Vagina (tissue), 2 donors: ENCODE results near the gene DRD3. TPM values are rescaled to one million over a fixed set of nuclear protein-coding genes. Genes with fewer than 3 reads are reported as not detected.

Source experiments
- DNase-seq, 2 donors: peaks; one replicate each; pipeline ENCODE4 v3.0.0-alpha.2; 2017; ENCODE audit errors: extremely low spot score in 2 of 2
- H3K27ac ChIP-seq: fragments of 200-600 bp; sonication (generic); one replicate; pipeline ENCODE4 v1.5.1; 2019
- H3K27me3 ChIP-seq: fragments of 200-600 bp; sonication (generic); one replicate; pipeline ENCODE4 v1.5.1; 2019
- H3K36me3 ChIP-seq, 2 donors: fragments of 200-600 bp; sonication (generic); one replicate each; pipeline ENCODE4 v1.5.1; 2017 to 2019
- H3K4me1 ChIP-seq: fragments of 200-600 bp; sonication (generic); one replicate; pipeline ENCODE4 v1.5.1; 2019
- H3K4me3 ChIP-seq, 2 donors: fragments of 200-600 bp; sonication (generic); 1 replicate in 1 of 2; 2 replicates in 1 of 2; pipeline ENCODE4 v1.5.1; 2016 to 2019
- H3K9me3 ChIP-seq: fragments of 200-600 bp; sonication (generic); one replicate; pipeline ENCODE4 v1.5.1; 2019
- CTCF ChIP-seq, 3 experiments: fragments of 450-650 bp in 2 of 3; fragments of 200-600 bp in 1 of 3; sonication (generic) in 1 of 3; IDR thresholded peaks; one replicate each; pipeline ENCODE4 v1.5.1; 2017 to 2019; ENCODE audit warnings: antibody characterized with exemption in 3 of 3, mild to moderate bottlenecking in 2 of 3, moderate library complexity in 2 of 3
- POLR2A ChIP-seq, 2 donors: fragments of 450-650 bp; IDR thresholded peaks; one replicate each; pipeline ENCODE4 v1.6.1; 2017; ENCODE audit warnings: antibody characterized with exemption in 2 of 2, mild to moderate bottlenecking in 2 of 2, moderate library complexity in 2 of 2
- POLR2AphosphoS5 ChIP-seq, 2 donors: sonication (generic); formaldehyde crosslinking; IDR thresholded peaks; one replicate each; pipeline ENCODE4 v1.9.0; 2017; ENCODE audit warnings: antibody characterized with exemption in 2 of 2, mild to moderate bottlenecking in 2 of 2, low read depth in 1 of 2; ENCODE audit not compliant: insufficient read depth in 1 of 2
- intact Hi-C: fragments of 100-400 bp; cut with DNase I; formaldehyde crosslinking; loops from one replicate; pipeline ENCODE4 v1.15.1; 2023
- total RNA-seq: library from RNA; depleted of rRNA; stranded (reverse); fragments of >200 nt; gene quantifications from one replicate; pipeline ENCODE4 v1.2.3, GENCODE V29; 2016

Gene DRD3
- total RNA-seq, 1 donor from 2014 or later = not detected

GRCh38 chr3:114171677-114172076 lies 7.2 kb downstream of the DRD3 start:
- Histone ChIP-seq H3K9me3 (no peaks in the 10 kb centered on the region), H3K27ac (no peak overlapping the region), H3K36me3 (no peaks in the 10 kb centered on the region), H3K4me1 (no peaks in the 10 kb centered on the region), H3K4me3 (no peak overlapping the region), H3K27me3 (no peaks in the 10 kb centered on the region)
- intact Hi-C loops = no loop called here
- TF ChIP-seq POLR2AphosphoS5 (IDR thresholded peaks at IDR 0.05; ENCODE audit: insufficient read depth in 1 of 2, low read depth in 1 of 2) = no peak
- DNase-seq = no peak

GRCh38 chr3:114168150-114168549 lies 10.7 kb downstream of the DRD3 start:
- intact Hi-C loops = no loop called here
- DNase-seq = no peak
- H3K27me3 ChIP-seq = no peaks in the 10 kb centered on the region
- H3K9me3 ChIP-seq = no peaks in the 10 kb centered on the region
- H3K27ac ChIP-seq = no peak overlapping the region
- TF ChIP-seq CTCF (IDR thresholded peaks at IDR 0.05) (no peak), POLR2AphosphoS5 (IDR thresholded peaks at IDR 0.05; ENCODE audit: insufficient read depth in 1 of 2, low read depth in 1 of 2) (no peak), POLR2A (IDR thresholded peaks at IDR 0.05) (no peak)
- no peaks in the 10 kb centered on the region for H3K36me3 ChIP-seq
- no peak overlapping the region for H3K4me3 ChIP-seq
- no peaks in the 10 kb centered on the region for H3K4me1 ChIP-seq

GRCh38 chr3:114157321-114157720 lies 21.5 kb downstream of the DRD3 start:
- Histone ChIP-seq H3K9me3 (no peaks in the 10 kb centered on the region), H3K27me3 (no peaks in the 10 kb centered on the region), H3K4me1 (no peaks in the 10 kb centered on the region), H3K4me3 (no peak overlapping the region), H3K27ac (no peak overlapping the region), H3K36me3 (no peaks in the 10 kb centered on the region)
- DNase-seq = no peak
- no peak for TF ChIP-seq POLR2A (IDR thresholded peaks at IDR 0.05)
- no peak for TF ChIP-seq CTCF (IDR thresholded peaks at IDR 0.05)
- TF ChIP-seq POLR2AphosphoS5 (IDR thresholded peaks at IDR 0.05; ENCODE audit: insufficient read depth in 1 of 2, low read depth in 1 of 2) = no peak
- intact Hi-C loops = no loop called here

GRCh38 chr3:114155370-114155821 lies 23.5 kb downstream of the DRD3 start:
- H3K9me3 ChIP-seq = no peaks in the 10 kb centered on the region
- no peaks in the 10 kb centered on the region for H3K4me1 ChIP-seq
- H3K27ac ChIP-seq = no peak overlapping the region
- H3K4me3 ChIP-seq = no peak overlapping the region
- TF ChIP-seq POLR2AphosphoS5 (IDR thresholded peaks at IDR 0.05; ENCODE audit: insufficient read depth in 1 of 2, low read depth in 1 of 2) (no peak), POLR2A (IDR thresholded peaks at IDR 0.05) (no peak), CTCF (IDR thresholded peaks at IDR 0.05) (no peak)
- no peak for DNase-seq
- no peaks in the 10 kb centered on the region for H3K27me3 ChIP-seq
- H3K36me3 ChIP-seq = no peaks in the 10 kb centered on the region
- intact Hi-C loops = no loop called here

GRCh38 chr3:114154321-114154821 lies 24.5 kb downstream of the DRD3 start:
- TF ChIP-seq POLR2AphosphoS5 (IDR thresholded peaks at IDR 0.05; ENCODE audit: insufficient read depth in 1 of 2, low read depth in 1 of 2) (no peak), CTCF (IDR thresholded peaks at IDR 0.05) (no peak), POLR2A (IDR thresholded peaks at IDR 0.05) (no peak)
- intact Hi-C loops = no loop called here
- no peaks in the 10 kb centered on the region for H3K36me3 ChIP-seq

More at GRCh38 chr3:114154321-114154821, 24.5 kb downstream of the DRD3 start:
- Histone ChIP-seq H3K27me3 (no peaks in the 10 kb centered on the region), H3K27ac (no peak overlapping the region), H3K4me3 (no peak overlapping the region), H3K9me3 (no peaks in the 10 kb centered on the region), H3K4me1 (no peaks in the 10 kb centered on the region)
- DNase-seq = no peak
